Measurements from ENCODE around the gene KANK2.

Gene KANK2

DNA sequence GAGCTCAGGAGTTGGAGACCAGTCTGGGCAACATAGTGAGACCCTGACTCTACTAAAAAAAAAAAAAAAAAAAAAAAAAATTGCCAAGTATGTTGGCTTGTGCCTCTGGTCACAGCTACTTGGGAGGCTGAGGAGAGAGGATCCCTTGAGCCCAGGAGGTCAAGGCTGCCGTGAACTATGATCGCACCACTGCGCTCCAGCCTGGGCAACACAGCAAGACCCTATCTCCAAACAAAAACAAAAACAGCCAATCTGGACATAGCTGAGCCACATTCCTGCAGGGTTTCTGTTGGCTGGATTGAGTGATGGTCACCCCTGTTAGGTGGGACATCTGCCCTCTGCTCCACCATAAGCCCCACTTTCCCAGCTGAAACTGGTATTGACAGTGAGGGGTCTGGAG is 28.5 kb upstream of the KANK2 start:
- no peak for DNase-seq

DNA sequence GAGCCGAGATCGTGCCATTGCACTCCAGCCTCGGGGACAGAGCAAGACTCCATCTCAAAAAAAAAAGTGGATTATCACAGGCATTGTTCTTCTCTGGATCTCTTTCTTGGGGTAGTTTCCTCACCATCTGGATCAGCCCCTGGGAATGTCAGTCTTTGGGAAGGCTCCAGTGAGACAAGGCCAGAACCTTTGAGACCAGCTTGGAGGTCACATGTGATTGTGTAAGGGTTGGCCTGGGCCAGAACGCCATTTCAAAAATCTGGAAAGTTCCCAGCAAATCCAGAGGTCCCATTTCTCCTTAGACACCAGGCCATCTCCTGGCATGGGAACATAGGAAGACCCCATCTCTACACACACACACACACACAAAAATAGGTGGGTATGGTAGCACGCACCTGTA is 27.8 kb upstream of the KANK2 start:
- no peak for DNase-seq

DNA sequence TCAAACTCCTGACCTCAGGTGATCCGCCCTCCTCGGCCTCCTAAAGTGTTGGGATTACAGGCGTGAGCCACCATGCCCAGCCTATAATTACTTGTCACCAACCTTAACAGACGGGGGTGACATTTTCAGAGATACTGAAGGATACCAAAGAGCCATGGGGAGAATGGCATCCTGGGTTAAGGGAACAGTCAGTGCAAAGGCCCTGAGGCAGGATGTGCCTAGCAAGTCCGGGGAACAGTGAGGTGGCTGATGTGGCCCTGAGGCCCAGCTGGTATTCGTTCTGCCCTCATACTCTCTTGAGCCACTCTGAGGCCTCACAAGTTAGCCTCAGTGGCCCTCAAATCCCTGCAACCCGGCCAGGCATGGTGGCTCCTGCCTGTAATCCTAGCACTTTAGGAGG is 27.1 kb upstream of the KANK2 start:
- no peak for DNase-seq

DNA sequence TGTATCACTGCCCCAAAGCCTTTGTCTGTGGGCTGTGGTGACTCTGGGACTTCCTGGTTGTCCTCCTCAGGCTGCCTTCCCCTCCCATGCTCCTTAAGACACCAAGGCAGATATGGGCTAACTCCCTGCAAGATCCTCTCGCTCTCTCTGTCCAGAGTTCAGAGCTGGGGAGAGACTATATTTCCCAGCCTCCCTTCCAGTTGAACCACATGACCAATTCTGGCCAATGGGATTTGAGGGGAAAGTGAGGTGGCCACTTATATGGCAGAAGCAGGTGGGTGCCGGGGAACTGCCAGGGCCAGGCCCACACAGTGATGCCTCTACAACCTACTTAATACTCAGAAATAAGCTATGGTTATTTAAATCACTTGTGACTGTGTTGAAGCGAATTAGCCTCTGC is 25.9 kb upstream of the KANK2 start:
- no peak for DNase-seq

DNA sequence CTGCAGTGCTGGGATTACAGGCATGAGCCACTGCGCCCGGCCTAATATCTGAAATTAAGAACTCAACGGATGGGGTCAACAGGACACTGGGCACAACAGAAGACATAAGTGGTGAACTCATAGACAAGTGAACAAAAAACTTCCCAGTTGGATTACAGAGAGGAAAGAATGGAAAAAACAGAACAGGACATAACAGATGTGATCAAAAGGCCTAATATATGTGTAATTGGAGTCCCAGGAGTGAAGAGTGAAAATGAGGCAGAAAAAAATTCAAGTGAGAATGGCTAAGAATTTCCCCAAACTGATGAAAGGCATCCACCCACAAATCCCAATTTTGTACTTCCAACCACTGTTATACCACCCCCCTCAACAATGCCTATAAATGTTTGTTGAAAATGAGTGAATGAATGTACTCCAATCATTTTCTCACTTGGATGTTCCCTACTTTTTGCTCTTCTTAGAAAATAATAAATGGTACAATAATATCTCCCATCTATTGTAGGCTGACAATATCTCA is 23.8 kb upstream of the KANK2 start:
- DNase-seq: no peak

DNA sequence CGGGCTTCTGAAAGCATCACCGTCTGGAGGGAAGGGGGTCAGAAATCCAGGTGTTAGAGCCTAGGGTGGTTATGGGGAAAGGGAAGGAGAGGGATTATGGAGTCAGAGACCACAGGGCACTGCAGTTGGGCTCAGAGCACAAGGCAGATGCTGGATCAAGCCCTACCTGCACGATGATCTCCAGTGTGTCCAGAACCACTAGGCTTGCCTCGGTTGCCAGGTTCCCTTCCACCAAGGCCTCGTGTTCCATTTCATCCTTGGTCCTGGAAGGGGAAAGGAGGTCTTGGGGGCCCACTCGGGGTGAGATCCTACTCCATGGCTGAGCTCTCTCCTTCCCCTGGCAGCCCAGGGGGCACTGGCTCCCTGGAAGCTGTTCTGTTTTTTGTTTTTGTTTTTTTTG is 17.0 kb upstream of the KANK2 start:
- no peak for DNase-seq

DNA sequence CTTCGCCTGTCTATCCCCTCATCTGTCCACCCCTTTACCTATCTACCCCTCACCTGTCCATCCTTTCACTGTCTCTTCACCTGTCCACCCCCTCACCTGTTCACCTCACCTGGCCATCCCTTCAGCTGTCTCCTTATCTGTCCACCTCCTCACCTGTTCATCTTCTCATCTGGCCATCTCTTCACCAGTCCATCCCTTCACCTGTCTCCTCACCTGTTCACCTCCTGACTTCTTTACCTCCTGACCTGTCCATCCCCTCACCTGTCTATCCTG is 13.2 kb upstream of the KANK2 start:
- no peak for DNase-seq

DNA sequence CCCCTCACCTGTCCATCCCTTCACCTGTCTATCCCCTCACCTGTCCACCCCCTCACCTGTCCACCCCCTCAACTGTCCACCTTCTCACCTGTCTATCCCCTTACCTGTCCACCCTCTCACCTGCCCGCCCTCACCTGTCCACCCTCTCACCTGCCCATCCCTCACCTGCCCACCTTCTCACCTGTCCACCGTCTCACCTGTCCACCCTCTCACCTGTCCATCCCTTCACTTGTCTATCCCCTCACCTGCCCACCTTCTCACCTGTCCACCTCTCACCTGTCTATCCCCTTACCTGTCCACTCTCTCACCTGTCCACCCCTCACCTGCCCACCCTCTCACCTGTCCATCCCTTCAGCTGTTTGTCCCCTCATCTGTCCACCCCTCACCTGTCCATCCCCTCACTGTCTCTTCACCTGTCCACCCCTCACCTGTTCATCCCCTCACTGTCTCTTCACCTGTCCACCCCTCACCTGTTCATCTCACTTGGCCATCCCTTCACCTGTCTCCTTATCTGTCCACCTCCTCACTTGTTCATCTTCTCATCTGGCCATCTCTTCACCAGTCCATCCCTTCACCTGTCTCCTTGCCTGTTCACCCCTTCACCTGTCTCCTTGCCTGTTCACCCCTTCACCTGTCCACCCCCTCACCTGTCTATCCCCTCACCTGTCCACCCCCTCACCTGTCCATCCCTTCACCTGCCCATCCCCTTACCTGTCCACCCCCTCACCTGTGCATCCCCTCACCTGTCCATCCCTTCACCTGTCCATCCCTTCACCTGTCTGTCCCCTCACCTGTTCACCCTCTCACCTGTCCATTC is 12.7 kb upstream of the KANK2 start:
- DNase-seq: no peak

DNA sequence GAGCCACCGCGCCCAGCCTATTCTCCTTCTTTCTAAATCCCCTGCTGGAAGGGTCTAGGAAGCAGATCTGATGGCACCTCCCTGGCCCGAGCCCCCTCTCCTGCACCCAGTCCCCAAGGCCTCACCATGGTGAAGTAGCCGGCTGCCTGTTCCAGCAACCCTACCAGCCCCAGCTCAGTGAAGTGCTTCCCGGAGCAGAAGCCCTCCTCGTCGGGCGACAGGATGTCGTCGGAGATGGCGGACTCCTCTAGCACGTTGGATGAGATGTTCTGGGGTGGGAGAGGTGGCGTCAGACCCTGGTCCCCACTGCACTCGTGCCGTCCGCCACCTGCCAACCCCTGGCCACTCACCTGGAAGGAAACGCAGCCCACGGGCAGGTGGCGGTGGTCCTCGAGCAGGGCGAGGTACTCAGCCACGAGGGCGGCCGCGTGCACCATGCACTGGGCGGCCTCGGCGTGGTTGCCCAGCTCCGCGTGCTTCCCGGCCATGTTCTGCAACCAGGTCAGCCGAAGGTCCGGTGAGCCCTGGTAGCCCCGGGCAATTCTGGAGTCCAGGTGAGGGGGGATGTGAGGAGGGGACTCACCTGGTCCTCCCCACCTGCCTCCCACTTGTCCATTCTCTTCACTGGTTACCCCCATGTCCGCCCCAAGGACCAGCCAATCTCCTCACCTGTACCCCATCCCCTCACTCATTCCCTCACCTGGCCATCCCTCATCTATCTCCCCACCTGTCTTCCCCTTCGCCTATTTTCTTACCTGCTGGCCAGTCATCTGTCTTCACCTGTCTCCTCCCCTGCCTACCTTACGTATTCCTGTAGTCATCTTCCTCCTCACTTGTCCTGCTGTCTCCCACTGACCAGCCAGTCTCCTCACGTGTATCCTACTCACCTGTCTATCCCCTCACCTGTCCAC is 11.5 kb upstream of the KANK2 start:
- DNase-seq: no peak

DNA sequence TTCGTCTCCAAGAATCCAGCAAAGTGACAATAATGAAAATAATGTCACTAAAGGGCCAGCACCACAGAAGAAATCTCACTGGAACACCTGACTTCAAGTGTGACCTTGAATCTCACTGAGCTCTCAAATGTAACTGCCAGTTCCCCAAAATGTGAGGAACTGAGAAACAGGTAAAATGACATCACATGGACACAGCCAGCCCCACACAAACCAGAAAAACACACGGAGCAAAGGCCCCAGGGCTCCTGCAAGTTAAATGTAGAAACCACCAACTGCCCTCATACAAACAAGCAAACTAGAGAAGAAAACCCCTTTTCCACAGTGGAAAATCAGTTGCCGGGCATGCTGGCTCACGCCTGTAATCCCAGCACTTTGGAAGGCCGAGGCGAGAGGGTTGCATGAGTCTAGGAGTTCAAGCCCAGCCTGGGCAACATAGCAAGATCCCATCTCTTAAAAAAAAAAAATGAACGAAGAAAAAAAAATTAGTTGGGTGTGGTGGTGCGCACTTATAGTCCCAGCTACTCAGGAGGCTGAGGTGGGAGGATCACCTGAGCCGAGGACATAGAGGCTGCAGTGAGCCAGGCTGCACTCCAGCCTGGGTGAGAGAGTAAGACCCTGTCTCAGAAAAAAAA is 8.7 kb upstream of the KANK2 start:
- no peak for DNase-seq

DNA sequence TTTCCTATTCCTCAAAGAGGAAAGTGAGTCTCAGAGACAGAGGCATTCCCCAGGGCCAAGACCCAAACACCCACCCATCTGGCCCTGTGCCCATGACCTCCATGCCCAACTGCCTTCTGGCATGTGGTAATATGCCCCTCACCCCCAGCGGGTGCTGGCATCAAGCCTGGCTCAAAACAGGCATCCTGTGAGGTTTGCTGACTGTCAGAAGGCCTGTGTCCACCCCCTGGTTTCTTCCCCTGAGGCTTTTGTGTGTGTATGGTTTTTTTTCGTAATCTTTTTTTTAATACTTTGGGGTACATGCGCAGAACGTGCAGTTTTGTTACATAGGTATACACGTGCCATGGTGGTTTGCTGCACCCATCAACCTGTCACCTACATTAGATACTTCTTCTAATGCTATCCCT is 7.6 kb upstream of the KANK2 start:
- no peak for DNase-seq

DNA sequence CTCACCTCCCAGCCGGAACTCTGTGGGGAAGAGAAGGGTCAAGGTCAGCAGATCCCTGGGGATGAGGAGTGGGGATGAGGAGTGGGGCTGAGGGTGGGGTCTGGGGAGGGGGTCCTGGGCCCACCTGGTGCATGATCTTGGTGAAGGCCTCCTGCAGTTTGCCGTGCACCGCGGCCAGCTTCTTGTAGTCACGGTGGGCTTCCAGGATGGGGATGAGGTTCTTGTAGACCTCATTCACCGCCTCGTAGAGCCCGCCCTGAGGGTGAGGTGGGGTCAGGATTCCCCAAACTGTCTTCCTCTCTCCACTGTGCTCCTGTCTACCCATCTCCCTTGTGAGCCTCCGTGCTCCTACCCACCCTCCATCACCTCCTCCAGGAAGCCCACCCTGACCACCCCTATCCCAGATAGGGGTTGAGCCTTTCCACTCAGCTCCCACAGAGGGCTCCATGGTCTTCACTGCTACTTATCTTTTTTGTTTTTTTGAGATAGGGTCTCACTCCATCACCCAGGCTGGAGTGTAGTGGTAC is 6.8 kb upstream of the KANK2 start:
- DNase-seq: no peak

DNA sequence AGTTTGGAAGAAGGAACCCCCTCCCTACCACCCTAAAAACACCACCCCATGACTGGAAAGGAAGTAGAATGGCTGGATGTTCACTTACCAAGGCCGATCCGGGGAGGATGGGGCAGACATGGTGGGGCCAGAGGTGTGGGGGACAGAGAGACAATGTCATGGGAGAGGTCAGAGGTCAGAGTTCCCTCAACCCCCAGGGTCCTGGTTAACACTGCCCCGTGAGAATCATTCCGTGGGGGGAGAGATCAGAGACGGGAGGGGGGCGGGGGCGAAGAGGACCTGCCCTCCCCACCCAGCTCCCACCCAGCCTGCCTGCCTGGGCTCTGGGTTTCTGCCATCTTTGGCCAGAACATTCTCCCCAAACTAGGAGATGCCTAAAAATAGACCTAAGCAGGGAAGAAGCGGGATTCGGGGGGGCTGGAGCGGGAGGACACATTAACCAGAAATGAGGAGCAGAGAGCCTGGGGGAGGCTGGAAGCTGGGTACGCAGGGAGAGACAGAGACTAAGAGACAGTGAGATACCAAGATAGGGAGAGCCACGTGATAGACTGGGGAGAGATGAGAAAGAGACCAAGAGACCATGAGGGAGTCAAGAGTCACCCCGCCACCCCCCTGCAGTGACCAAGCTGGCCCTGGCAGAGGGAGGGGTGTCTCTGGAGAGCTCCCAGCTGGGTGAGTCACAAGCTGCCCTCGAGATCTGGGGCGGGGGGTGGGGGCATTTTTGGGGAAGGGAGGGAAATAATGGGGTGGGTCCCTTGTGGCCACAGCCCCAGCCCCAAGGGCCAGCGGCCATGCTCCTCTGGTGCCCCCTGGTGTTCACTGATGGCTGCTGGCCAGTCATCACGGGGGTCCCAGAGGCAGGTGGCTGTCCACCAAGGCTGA is 6.1 kb upstream of the KANK2 start:
- peak in 1 of 2 experiments; percentile 34 for DNase-seq

DNA sequence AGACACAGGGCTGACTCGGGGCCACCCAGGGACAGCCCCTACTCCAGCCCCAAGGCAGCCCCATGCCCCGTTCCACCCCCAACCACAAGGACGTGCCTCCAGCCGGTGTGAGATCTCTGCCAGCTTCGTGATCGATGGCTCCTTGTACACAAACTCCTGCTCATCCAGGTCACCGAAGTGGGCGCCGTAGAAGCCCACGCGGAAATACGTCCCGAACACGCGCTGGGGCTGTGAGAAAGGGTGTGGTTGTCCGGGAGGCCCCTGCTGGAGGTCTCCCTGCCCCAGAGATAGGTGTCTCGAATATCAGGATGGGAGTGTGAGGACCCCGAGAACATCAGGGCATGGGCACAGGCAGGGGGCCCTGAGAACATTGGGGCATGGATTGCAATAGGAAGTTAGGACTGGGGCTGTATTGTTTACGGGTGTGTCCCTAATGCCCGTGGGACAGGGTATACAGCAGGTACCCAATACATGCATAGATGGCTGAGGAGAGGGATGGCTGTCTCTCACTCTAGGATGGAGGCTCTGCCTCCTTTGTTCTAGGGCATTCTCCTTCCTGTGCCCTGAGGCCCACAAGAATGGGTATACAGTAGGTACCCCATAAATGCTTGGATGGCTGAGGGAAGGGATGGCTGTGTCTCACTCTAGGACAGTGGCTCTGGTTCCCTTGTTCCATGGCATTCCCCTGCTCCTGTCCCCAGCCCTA is 5.3 kb upstream of the KANK2 start:
- DNase-seq: no peak

DNA sequence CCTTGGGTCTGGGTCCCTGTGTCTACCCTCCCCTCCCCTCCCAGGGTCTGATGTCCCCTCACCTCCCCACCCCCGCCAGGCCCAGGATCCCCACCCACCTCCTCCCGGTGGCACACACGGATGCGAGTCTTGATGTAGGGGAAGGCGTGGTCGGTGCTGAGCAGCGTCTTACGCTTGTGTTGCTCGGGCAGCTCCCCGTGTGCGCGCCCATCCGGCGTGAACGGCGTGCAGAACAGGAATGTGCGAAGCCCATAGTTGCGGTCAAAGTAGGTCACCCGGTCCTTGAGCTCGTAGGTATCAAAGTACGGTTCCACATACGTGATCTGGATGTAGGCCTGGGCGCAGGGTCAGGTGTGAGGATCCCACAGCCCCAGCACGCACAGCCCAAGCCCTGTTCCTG is 4.4 kb upstream of the KANK2 start:
- DNase-seq: no peak

DNA sequence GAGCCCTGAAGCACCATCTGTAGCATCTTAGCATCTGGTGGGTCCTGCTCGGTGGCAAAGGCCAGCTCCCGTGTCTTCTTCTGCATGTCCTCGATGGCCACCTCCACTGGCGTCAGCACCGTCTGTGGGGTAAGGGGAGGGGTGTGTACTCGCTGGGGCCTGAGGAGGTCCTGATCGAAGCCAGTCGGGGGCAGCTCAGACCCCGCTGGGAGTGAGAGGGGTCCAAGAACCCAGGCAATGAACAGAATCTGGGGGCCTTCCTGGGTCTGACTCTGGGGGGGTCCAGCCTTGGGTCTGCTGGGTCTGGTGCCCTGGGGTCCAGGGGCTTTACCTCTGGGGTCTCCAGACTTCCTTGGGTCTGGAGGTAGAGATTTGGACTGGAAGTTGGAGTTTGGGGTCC is 3.6 kb upstream of the KANK2 start:
- DNase-seq: no peak

DNA sequence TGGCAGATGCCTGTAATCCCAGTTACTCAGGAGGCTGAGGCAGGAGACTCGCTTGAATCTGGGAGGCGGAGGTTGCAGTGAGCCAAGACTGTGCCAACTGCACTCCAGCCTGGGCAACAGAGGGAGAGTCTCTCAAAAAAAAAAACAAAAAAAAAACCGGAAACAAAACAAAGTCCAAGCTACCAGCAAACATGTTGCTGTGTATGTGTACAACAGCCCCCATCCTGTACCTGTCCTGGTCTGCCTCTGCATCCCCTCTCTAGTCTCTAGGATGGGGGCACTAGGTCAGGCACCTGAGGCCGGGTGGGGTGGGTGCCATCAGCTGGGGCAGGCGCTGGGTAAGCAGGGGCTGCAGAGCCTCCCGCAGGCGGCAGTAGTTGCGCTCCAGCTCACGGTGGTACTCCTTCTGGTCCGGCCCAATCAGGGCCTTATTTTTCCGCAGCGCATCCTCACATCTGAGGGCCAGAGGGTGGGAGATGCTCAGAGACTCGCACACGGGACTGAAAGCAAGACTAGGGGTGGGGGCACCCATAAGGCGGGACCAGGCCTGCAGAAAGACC is 2.8 kb upstream of the KANK2 start:
- DNase-seq: no peak

DNA sequence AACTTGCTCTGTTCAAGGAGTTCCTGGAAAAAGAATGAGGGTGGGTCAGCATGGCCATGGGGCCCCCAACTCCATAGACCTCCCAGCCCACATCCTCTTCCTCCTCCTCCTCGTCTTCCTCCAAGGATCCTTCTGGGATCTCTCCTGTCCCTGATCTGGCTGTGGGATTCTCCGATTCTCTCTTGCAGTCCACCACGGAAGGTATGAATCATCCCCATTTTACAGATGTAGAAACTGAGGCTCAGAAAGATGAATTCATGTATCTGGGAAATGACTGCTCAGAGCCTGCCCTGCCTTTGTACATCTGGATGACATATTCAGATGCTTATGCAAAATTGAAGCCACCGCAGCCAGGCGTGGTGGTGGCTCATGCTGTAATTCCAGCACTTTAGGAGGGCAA is 2.2 kb upstream of the KANK2 start:
- DNase-seq: no peak

DNA sequence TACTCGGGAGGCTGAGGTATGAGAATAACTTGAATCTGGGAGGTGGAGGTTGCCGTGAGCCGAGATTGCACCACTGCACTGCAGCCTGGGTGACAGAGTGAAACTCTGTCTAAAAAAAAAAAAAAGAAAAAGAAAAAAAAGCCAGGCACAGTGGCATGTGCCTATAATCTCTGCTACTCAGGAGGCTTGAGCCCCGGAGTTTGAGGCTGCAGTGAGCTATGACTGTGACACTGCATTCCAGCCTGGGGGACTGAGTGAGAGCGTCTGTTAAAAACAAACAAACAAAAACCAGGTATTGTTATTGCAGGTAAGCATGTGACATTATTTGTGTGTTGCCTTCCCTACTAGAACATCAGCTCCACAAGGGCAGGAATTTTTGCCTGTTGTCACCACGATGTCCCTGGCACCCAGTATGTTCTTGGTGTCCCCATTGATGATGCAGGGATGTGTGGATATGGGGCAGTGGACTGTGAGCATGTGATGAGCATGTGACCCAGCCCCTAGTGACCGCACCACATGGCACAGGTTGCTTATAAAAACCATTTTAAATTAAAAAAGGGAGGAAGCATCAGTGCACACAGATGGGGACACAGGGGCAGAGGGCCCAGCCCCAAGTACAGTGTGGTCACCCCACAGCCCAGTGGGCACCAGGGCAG is 1.6 kb upstream of the KANK2 start:
- no peak for DNase-seq

DNA sequence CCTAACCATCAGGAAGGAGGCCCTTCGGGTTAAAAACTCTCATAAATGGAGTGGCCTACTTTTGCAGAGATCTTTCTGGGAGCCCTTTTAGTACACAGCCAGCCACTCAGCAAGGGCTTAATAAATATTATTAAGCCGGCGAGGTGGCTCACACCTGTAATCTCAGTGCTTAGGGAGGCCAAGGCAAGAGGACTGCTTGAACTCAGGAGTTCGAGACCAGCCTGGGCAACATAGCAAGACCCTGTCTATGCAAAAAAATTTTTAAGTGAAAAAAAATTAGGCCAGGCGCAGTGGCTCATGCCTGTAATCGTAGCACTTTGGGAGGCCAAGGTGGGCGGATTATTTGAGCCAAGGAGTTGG is 810 bp upstream of the KANK2 start:
- no peak for DNase-seq
